HG02885 (cell line): ENCODE results near the gene MSI2.

Experiments used
- ATAC-seq: cut with Tn5 transposase; IDR thresholded peaks from one replicate; pipeline ENCODE4 v1.9.1; 2021; ENCODE audit warnings: mild to moderate bottlenecking; ENCODE audit not compliant: unreplicated experiment, poor library complexity

The MSI2 gene

GRCh38 chr17:57424777-57425188 is 168.5 kb downstream of the MSI2 start:
- ATAC-seq: no peak

- no peak for ATAC-seq
These were observed 169.1 kb downstream of the MSI2 start for GRCh38 chr17:57425431-57425830.

- ATAC-seq: no peak
These were observed 169.9 kb downstream of the MSI2 start for GRCh38 chr17:57425903-57426880.

GRCh38 chr17:57429966-57430365 is 173.6 kb downstream of the MSI2 start:
- ATAC-seq: no peak

- ATAC-seq: no peak
These were observed 175.1 kb downstream of the MSI2 start for GRCh38 chr17:57431415-57431814.

- no peak for ATAC-seq
These were observed 176.4 kb downstream of the MSI2 start for GRCh38 chr17:57432507-57433277.

- ATAC-seq: no peak
These were observed 177.1 kb downstream of the MSI2 start for GRCh38 chr17:57433452-57433851.

GRCh38 chr17:57434361-57434760 is 178.0 kb downstream of the MSI2 start:
- no peak for ATAC-seq

- no peak for ATAC-seq
These were observed 180.2 kb downstream of the MSI2 start for GRCh38 chr17:57436565-57436964.

- ATAC-seq: no peak
These were observed 181.9 kb downstream of the MSI2 start for GRCh38 chr17:57438066-57438731.

GRCh38 chr17:57439651-57440050 is 183.3 kb downstream of the MSI2 start:
- ATAC-seq: no peak

GRCh38 chr17:57440522-57441269 is 184.4 kb downstream of the MSI2 start:
- ATAC-seq: no peak

GRCh38 chr17:57441270-57441600 is 184.9 kb downstream of the MSI2 start:
- no peak for ATAC-seq

GRCh38 chr17:57442401-57442823 is 186.1 kb downstream of the MSI2 start:
- ATAC-seq: no peak

GRCh38 chr17:57442914-57443571 is 186.7 kb downstream of the MSI2 start:
- no peak for ATAC-seq

- no peak for ATAC-seq
These were observed 187.5 kb downstream of the MSI2 start for GRCh38 chr17:57443781-57444180.

- ATAC-seq: no peak
These were observed 188.5 kb downstream of the MSI2 start for GRCh38 chr17:57444682-57445450.

- no peak for ATAC-seq
These were observed 189.6 kb downstream of the MSI2 start for GRCh38 chr17:57445772-57446472.
